CD14-positive monocyte (primary cell): Measurements from ENCODE around the gene DPP10. TPM values are rescaled to one million over a fixed set of nuclear protein-coding genes. Genes with fewer than 3 reads are reported as not detected.

ENCODE experiments used
- DNase-seq, 3 donors: peaks; one replicate each; pipeline ENCODE4 v3.0.0-alpha.2; 2011 to 2022
- H2AFZ ChIP-seq: 2 replicates; pipeline ENCODE4 v1.6.0; 2012; ENCODE audit warnings: mild to moderate bottlenecking, low read depth, low read length, inconsistent platforms; ENCODE audit not compliant: insufficient read depth, poor library complexity, severe bottlenecking
- H3K27ac ChIP-seq, 2 donors: 1 replicate in 1 of 2; 2 replicates in 1 of 2; pipeline ENCODE4 v1.5.1; 2012 to 2013; ENCODE audit warnings: low read length in 2 of 2, control low read depth in 1 of 2, inconsistent platforms in 1 of 2, low read depth in 1 of 2, mild to moderate bottlenecking in 1 of 2
- H3K27me3 ChIP-seq, 2 donors: one replicate each; pipeline versions ENCODE4 v1.6.0 to v1.6.1; 2011 to 2013; ENCODE audit warnings: low read length in 2 of 2; ENCODE audit not compliant: control insufficient read depth in 2 of 2, insufficient read depth in 2 of 2
- H3K36me3 ChIP-seq, 2 donors: replicated peaks in 1 of 2; 1 replicate in 1 of 2; 2 replicates in 1 of 2; pipeline versions ENCODE4 v1.5.1 to v1.6.1; 2012 to 2013; ENCODE audit warnings: low read length in 2 of 2, control low read depth in 1 of 2, inconsistent platforms in 1 of 2, mild to moderate bottlenecking in 1 of 2; ENCODE audit not compliant: insufficient read depth in 2 of 2, control insufficient read depth in 1 of 2
- H3K4me1 ChIP-seq, 2 donors: 1 replicate in 1 of 2; 2 replicates in 1 of 2; pipeline versions ENCODE4 v1.5.1 to v1.6.1; 2012 to 2013; ENCODE audit warnings: low read length in 2 of 2, control low read depth in 1 of 2, inconsistent platforms in 1 of 2, mild to moderate bottlenecking in 1 of 2, moderate library complexity in 1 of 2; ENCODE audit not compliant: insufficient read depth in 2 of 2, control insufficient read depth in 1 of 2
- H3K4me2 ChIP-seq: replicated peaks from 2 replicates; pipeline ENCODE3; 2012; ENCODE audit warnings: low read length, moderate library complexity, mild to moderate bottlenecking; ENCODE audit not compliant: poor library complexity, severe bottlenecking; ENCODE audit errors: extremely low read depth
- H3K4me3 ChIP-seq, 3 experiments: fragments of 200-600 bp in 1 of 3; sonication (generic) in 1 of 3; replicated peaks in 1 of 3; 1 replicate in 2 of 3; 2 replicates in 1 of 3; pipeline ENCODE4 v1.5.1; 2011 to 2013; ENCODE audit warnings: low read length in 3 of 3, mild to moderate bottlenecking in 3 of 3, control low read depth in 2 of 3, low read depth in 2 of 3, inconsistent platforms in 1 of 3, moderate library complexity in 1 of 3
- H3K79me2 ChIP-seq: 2 replicates; pipeline ENCODE4 v1.6.0; 2012; ENCODE audit warnings: mild to moderate bottlenecking, control low read depth, inconsistent platforms, low read length, moderate library complexity; ENCODE audit not compliant: insufficient read depth
- H3K9ac ChIP-seq: 2 replicates; pipeline ENCODE4 v1.6.0; 2017; ENCODE audit warnings: low read length, mild to moderate bottlenecking; ENCODE audit not compliant: insufficient read depth, poor library complexity, severe bottlenecking
- H3K9me3 ChIP-seq, 2 donors: replicated peaks in 1 of 2; 1 replicate in 1 of 2; 2 replicates in 1 of 2; pipeline versions ENCODE4 v1.5.1 to v1.6.1; 2012 to 2013; ENCODE audit warnings: low read length in 2 of 2, control low read depth in 1 of 2; ENCODE audit not compliant: control insufficient read depth in 1 of 2, insufficient read depth in 1 of 2
- H4K20me1 ChIP-seq: 2 replicates; pipeline ENCODE4 v1.6.0; 2012; ENCODE audit warnings: mild to moderate bottlenecking, low read length, control low read depth, moderate library complexity; ENCODE audit not compliant: insufficient read depth
- H3K27ac Mint-ChIP-seq, 7 donors: one replicate each; pipeline ENCODE4 v1.8.0; 2020; ENCODE audit warnings: mild to moderate bottlenecking in 7 of 7, mixed read lengths in 7 of 7, moderate library complexity in 6 of 7, inconsistent platforms in 2 of 7
- H3K27me3 Mint-ChIP-seq, 3 donors: one replicate each; pipeline ENCODE4 v1.8.0; 2021 to 2022; ENCODE audit warnings: low read depth in 3 of 3, mild to moderate bottlenecking in 3 of 3, mixed read lengths in 3 of 3, moderate library complexity in 3 of 3, inconsistent platforms in 1 of 3
- H3K36me3 Mint-ChIP-seq, 2 donors: one replicate each; pipeline ENCODE4 v1.8.0; 2020; ENCODE audit warnings: mixed read lengths in 2 of 2, inconsistent platforms in 1 of 2, mild to moderate bottlenecking in 1 of 2
- H3K4me1 Mint-ChIP-seq: one replicate; pipeline ENCODE4 v1.8.0; 2020; ENCODE audit warnings: mild to moderate bottlenecking, mixed read lengths
- H3K4me3 Mint-ChIP-seq, 2 donors: one replicate each; pipeline ENCODE4 v1.8.0; 2020; ENCODE audit warnings: mild to moderate bottlenecking in 2 of 2, mixed read lengths in 2 of 2, moderate library complexity in 1 of 2
- H3K9me3 Mint-ChIP-seq, 7 donors: one replicate each; pipeline ENCODE4 v1.8.0; 2020 to 2022; ENCODE audit warnings: mixed read lengths in 7 of 7, mild to moderate bottlenecking in 6 of 7, moderate library complexity in 6 of 7, inconsistent platforms in 2 of 7
- CTCF ChIP-seq: fragments of 200-600 bp; IDR thresholded peaks from one replicate; pipeline ENCODE4 v1.8.0; 2022; ENCODE audit warnings: antibody characterized with exemption, mild to moderate bottlenecking
- WGBS: methylation state at CpG from one replicate; pipeline ENCODE4 v1.1.5; 2013; ENCODE audit warnings: missing lambda C conversion rate; ENCODE audit not compliant: insufficient coverage; 5-methylcytosine and 5-hydroxymethylcytosine counted together
- intact Hi-C, 2 donors: fragments of 100-400 bp; cut with micrococcal nuclease; formaldehyde crosslinking; loops; one replicate each; pipeline versions ENCODE4 v1.15.0 to v1.15.1; 2023
- polyA plus RNA-seq, 3 donors: library from polyadenylated mRNA; depleted of rRNA in 1 of 3; unstranded in 2 of 3; stranded (reverse) in 1 of 3; fragments of 300-500 nt in 2 of 3; fragments of >200 nt in 1 of 3; fragmentation: Illumina TruSeq in 2 of 3; gene quantifications; 1 replicate in 2 of 3; 2 replicates in 1 of 3; pipeline ENCODE4 v1.2.3, GENCODE V29; 2012 to 2021

DPP10 gene
- polyA plus RNA-seq, 3 donors, result not detected

DNA sequence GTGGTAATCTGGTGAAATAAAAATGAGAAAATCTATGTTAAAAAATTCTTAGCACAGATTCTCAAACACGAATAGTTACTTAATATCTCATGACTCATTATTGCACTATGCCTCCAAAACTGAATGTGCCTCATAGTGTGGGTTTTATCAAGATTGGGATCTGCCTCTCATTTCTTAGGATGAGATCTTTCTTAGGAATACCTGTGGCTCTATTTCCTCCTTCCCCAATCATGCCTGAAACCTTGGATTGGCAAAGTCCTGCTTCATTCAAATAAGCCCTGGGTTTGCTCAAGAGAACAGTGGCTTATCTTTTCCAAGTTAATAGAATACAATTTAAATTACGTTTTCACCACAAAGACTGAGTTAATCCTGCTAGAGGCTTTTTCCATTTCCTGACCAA is 100.3 kb downstream of the DPP10 start:
- no CpG with 5 or more reads among the region's 2 CpGs for WGBS
- no peak overlapping the region for H3K4me2 ChIP-seq
- no peak for TF ChIP-seq CTCF
- peaks cover 4 to 7% (median 5%) of the 10 kb centered on the region in 3 donors for H3K27me3 Mint-ChIP-seq
- H3K4me3 Mint-ChIP-seq, result no peak overlapping the region
- no peak overlapping the region for H3K27ac Mint-ChIP-seq
- no peaks in the 10 kb centered on the region for H3K36me3 Mint-ChIP-seq
- no peaks in the 10 kb centered on the region for H3K9me3 ChIP-seq
- no peaks in the 10 kb centered on the region for H3K36me3 ChIP-seq
- H3K4me1 ChIP-seq, result no peaks in the 10 kb centered on the region
- peaks cover 0 to 3% of the 10 kb centered on the region in 2 donors for H3K27me3 ChIP-seq
- H3K9ac ChIP-seq, result no peak overlapping the region
- no peak overlapping the region for H2AFZ ChIP-seq
- no peaks in the 10 kb centered on the region for H3K4me1 Mint-ChIP-seq
- no peaks in the 10 kb centered on the region for H4K20me1 ChIP-seq
- no peak for DNase-seq
- no peaks in the 10 kb centered on the region for H3K79me2 ChIP-seq
- no peak overlapping the region for H3K4me3 ChIP-seq
- no peak overlapping the region for H3K27ac ChIP-seq
- H3K9me3 Mint-ChIP-seq, result no peaks in the 10 kb centered on the region
- intact Hi-C loops, result no loop called here

- Mint-ChIP-seq H3K27ac (no peak overlapping the region), H3K4me1 (no peaks in the 10 kb centered on the region), H3K4me3 (peak overlapping the region in 1 of 2 donors; percentile 18), H3K36me3 (no peaks in the 10 kb centered on the region), H3K27me3 (peaks cover 5 to 7% (median 7%) of the 10 kb centered on the region in 3 donors), H3K9me3 (no peaks in the 10 kb centered on the region)
- Histone ChIP-seq H3K9ac (no peak overlapping the region), H3K79me2 (no peaks in the 10 kb centered on the region), H2AFZ (no peak overlapping the region), H4K20me1 (no peaks in the 10 kb centered on the region), H3K4me3 (no peak overlapping the region), H3K27me3 (peaks cover 0 to 3% of the 10 kb centered on the region in 2 donors), H3K27ac (no peak overlapping the region), H3K36me3 (no peaks in the 10 kb centered on the region), H3K9me3 (no peaks in the 10 kb centered on the region), H3K4me1 (no peaks in the 10 kb centered on the region), H3K4me2 (no peak overlapping the region)
- TF ChIP-seq CTCF, result no peak
- DNase-seq, result no peak
- intact Hi-C loops, result no loop called here
- no CpG with 5 or more reads among the region's 7 CpGs for WGBS
Observed at GRCh38 chr2:114543236-114543766, 100.9 kb downstream of the DPP10 start.
